GM06990 (cell line): ENCODE measurements around the gene ASAP2.

Source experiments
- DNase-seq: peaks from one replicate; pipeline ENCODE4 v3.0.0-alpha.2; 2011; ENCODE audit not compliant: insufficient read length; ENCODE audit errors: extremely low read depth
- H3K27me3 ChIP-seq: replicated peaks from 2 replicates; pipeline ENCODE4 v1.6.0; 2011; ENCODE audit warnings: low read length; ENCODE audit not compliant: control insufficient read depth, insufficient read depth
- H3K36me3 ChIP-seq: 2 replicates; pipeline ENCODE4 v1.5.1; 2011; ENCODE audit warnings: low read length; ENCODE audit not compliant: control insufficient read depth, insufficient read depth
- H3K4me3 ChIP-seq: replicated peaks from 2 replicates; pipeline ENCODE4 v1.5.1; 2011; ENCODE audit warnings: low read depth, mild to moderate bottlenecking, control low read depth, low read length
- TF ChIP-seq, protein P1 (sequence below): IDR thresholded peaks from 2 replicates; pipeline ENCODE4 v1.5.1; 2011; ENCODE audit warnings: low read length, control low read depth, mild to moderate bottlenecking, inconsistent platforms; ENCODE audit not compliant: insufficient read depth, poor library complexity, severe bottlenecking

ASAP2 gene

DNA sequence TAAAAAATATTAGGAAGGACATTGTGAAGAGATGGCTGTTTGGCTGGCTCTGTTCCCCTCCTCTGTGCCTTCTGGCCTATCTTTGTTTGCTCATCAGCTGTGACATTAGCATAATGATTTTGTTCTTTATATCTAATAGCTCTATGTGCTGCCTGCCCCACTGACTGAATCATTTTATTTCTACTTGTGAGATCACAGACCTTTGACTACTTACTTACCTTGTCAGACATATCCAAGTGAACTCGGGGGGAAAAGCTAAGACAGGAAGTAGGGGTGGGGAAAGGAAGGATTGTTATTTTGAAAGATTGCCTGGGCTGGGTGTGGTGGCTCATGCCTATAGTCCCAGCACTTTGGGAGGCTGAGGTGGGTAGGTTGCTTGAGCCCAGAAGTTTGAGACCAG, 104.2 kb downstream of the ASAP2 start:
- no peak for DNase-seq
- no peaks in the 10 kb centered on the region for H3K36me3 ChIP-seq
- no peak overlapping the region for H3K4me3 ChIP-seq
- TF ChIP-seq, protein P1, sequence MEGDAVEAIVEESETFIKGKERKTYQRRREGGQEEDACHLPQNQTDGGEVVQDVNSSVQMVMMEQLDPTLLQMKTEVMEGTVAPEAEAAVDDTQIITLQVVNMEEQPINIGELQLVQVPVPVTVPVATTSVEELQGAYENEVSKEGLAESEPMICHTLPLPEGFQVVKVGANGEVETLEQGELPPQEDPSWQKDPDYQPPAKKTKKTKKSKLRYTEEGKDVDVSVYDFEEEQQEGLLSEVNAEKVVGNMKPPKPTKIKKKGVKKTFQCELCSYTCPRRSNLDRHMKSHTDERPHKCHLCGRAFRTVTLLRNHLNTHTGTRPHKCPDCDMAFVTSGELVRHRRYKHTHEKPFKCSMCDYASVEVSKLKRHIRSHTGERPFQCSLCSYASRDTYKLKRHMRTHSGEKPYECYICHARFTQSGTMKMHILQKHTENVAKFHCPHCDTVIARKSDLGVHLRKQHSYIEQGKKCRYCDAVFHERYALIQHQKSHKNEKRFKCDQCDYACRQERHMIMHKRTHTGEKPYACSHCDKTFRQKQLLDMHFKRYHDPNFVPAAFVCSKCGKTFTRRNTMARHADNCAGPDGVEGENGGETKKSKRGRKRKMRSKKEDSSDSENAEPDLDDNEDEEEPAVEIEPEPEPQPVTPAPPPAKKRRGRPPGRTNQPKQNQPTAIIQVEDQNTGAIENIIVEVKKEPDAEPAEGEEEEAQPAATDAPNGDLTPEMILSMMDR = no peak
- no peaks in the 10 kb centered on the region for H3K27me3 ChIP-seq

DNA sequence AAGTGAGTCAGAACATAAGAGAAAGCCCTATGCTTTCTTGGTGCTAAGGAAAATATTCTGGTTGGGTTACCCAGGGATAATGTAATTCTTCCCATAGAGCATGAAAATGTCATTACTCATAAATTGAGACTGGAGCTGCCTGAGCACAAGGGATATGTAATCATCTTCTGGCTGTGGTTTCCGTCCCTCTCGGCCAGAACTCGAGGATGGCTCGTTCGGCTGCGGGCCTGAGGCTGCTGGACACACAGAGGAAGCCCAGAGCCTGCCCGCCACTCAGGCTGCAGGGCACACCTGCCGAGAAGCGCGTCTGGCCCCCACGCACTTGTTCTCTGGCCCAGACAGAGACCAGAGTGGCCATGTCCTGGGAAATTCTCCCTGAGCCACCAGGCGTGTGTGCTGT, 104.9 kb downstream of the ASAP2 start:
- H3K27me3 ChIP-seq = no peaks in the 10 kb centered on the region
- TF ChIP-seq, protein P1 = no peak
- no peaks in the 10 kb centered on the region for H3K36me3 ChIP-seq
- DNase-seq = no peak
- H3K4me3 ChIP-seq = no peak overlapping the region

DNA sequence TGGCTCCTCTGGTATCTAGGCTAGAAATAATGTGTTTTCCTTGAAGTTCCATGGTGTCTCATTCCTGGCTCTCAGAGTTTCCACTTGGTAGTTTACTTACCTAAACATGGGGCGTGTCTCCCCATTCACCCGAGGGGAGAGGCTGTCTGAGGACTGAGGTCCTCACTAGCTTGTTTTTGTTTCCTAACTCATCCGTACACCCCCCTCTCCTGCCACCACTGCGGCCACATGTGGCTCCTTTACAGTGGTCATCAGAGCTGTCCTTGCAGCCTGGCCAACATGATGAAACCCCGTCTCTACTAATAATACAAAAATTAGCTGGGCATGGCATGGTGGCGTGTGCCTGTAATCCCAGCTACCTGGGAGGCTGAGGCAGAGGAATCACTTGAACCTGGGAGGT, 106.0 kb downstream of the ASAP2 start:
- Histone ChIP-seq H3K4me3 (no peak overlapping the region), H3K27me3 (no peaks in the 10 kb centered on the region), H3K36me3 (no peaks in the 10 kb centered on the region)
- DNase-seq = no peak
- TF ChIP-seq, protein P1 = no peak

DNA sequence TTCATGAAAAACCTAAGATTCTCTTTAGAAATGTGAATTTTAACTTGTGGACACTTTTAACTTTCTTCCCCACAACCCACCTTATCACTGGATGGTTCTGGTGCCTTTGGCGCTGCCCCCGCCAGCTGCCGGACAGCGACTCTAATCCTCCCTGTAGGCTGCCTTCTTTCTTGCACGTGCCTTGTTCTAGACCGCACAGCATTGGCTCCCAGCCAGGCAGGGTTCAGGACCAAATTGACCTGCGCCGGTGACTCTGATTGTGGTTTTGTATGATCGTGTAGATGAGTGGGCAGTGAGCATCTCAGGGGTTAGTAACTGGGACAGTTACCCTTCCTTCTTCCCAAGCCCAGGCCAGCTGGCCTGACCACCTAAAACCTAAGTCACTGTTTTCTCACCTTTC, 106.8 kb downstream of the ASAP2 start:
- Histone ChIP-seq H3K36me3 (no peaks in the 10 kb centered on the region), H3K27me3 (no peaks in the 10 kb centered on the region), H3K4me3 (no peak overlapping the region)
- TF ChIP-seq, protein P1 = no peak
- no peak for DNase-seq

DNA sequence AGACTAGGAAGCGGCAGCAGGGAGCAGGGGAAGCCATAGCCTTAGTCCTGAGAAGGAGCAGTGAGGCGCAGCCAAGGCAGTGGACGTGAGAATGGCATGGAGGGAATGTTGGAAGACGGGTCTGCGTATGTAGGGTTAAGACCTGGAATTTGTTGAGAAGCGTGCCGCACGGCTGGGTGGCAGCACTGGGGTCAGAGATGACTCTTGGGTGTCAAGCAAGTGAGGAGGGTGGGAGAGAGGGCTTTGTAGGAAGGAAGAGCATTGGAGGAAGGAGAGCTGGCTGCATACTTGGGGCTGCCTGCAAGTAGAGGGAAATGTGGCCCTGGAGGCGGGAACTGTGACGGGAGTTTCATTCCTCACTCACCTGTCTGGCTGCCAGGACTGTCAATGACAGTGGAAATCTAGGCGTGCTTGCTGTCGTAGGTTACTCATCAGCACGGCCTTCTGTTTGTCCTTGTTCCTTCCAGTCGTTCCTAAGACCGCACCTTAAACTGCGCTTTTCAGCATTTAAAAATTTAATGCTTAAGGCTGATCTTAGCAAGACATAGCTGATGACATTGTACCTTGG, 108.8 kb downstream of the ASAP2 start:
- Histone ChIP-seq H3K27me3 (no peaks in the 10 kb centered on the region), H3K4me3 (no peak overlapping the region), H3K36me3 (no peaks in the 10 kb centered on the region)
- TF ChIP-seq, protein P1 = no peak
- DNase-seq = no peak

DNA sequence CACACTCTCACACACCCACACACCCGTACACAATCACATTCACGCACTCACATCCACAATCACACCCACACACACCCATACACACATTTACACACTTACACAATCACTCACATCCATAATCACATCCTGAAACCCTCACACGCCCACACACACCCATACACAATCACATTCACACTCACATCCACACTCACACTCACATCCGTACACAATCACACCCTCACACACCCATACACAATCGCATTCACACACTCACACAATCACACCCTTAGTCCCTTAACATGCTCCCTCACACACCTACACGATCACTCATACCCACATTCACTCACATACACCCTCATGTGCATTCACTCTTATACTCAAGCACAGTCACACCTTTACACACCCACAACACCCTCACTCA, 110.9 kb downstream of the ASAP2 start:
- H3K36me3 ChIP-seq = no peaks in the 10 kb centered on the region
- DNase-seq = no peak
- peaks cover 1% of the 10 kb centered on the region; the same call in 1 of the 2 replicates for H3K27me3 ChIP-seq
- H3K4me3 ChIP-seq = no peak overlapping the region
- TF ChIP-seq, protein P1 = no peak
